GM19043 (cell line): ENCODE measurements around the gene PHF20.
"Not testable (repeated sequence)": the region's sequence is repeated elsewhere in the genome, so short reads cannot be mapped to it uniquely, and the experiment has no call there.

Source experiments
- ATAC-seq: cut with Tn5 transposase; IDR thresholded peaks from one replicate; pipeline ENCODE4 v1.9.1; 2021; ENCODE audit warnings: low read depth; ENCODE audit not compliant: unreplicated experiment

PHF20 gene

DNA sequence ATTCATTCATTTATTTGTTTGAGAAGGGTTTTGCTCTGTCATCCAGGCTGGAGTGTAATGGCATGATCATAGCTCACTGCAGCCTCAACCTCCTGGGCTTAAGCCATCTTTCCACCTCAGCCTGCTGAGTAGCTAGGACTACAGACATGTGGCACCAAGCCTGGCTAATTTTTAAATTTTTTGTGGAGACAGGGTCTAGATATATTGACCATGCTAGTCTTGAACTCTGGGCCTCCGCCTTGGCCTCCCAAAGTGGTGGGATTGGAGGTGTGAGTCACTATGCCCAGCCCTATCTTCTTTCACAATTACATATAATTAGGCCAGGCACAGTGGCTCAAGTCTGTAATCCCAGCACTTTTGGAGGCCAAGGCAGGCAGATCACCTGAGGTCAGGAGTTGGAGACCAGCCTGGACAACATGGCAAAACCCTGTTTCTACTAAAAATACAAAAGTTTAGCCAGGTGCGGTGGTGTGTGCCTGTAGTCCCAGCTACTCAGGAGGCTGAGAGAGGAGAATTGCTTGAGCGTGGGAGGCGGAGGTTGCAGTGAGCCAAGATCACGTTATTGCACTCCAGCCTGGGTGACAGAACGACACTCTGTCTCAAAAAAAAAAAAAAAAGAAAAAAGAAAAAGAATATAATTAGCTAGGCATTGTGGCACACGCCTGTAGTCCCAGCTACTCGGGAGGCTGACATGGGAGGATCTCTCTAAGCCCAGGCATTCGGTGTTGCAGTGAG is 110.8 kb downstream of the PHF20 start:
- not testable (repeated sequence) for ATAC-seq

DNA sequence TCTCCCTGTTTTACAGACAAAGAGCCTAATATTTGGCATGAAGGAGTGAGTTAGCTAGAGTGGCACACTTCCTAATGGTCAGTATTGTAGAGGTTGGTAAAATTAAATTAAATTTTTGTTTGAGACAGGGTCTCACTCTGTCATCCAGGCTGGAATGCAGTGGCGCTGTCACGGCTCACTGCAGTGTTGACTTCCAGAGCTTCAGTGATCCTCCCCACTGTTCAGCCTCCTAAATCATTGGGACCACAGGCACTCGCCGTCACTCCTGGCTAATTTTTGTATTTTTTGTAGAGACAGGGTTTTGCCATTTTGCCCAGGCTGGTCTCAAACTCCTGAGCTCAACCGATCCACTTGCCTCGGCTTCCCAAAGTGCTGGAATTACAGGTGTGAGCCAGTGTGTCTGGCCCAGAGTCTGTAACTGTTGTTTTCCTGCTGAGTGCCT is 111.5 kb downstream of the PHF20 start:
- ATAC-seq, result no peak

DNA sequence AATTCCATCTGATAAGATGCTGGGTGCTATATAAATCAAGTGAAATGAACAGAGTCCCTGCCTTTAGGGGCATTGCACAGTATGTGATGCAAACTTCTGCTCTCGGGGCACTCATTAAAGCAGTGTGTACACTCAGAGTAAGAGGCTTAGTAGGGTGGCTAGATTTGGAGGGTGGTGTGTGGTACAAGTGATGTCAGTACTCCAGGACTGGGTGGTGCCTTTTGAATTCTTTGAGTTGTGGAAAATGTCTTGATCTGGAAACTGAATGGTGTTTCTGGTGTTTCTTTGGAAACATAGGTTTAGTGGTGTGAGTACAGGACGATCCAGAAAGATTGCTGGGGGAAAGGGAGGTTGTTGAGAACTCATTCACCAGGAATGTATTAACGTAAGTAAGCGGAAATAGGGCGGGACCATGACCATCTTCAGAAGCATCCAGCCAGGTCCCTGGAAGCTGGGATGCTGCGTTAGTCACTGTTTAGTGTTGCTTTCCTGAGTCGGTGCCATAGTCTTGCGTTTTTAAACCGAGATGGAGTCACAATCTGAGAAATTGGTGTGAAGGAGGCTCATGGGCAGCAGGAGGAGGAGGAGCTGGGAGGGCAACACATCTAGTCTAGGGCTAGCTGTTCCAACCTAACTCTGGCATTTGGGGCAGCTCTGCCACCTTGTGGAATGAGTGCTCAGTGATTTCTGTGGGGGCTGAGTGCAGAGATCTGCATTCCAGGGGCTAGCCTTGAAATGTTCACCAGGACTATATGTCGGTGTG is 112.1 kb downstream of the PHF20 start:
- no peak for ATAC-seq

DNA sequence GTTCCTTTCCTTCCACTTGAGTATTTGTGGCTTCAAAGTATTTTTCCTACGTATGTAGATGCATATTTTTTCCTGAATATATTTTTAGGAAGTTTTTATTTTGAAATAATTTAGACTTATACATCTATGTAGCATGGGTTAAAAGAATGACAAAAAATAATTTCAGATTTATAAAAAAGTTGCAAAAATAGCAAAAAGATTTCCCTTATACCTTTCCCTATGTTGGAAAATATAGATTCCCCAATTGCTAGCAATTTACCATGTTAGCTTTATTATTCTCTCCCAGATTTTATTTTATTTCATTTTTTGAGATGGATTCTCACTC is 112.7 kb downstream of the PHF20 start:
- no peak for ATAC-seq

DNA sequence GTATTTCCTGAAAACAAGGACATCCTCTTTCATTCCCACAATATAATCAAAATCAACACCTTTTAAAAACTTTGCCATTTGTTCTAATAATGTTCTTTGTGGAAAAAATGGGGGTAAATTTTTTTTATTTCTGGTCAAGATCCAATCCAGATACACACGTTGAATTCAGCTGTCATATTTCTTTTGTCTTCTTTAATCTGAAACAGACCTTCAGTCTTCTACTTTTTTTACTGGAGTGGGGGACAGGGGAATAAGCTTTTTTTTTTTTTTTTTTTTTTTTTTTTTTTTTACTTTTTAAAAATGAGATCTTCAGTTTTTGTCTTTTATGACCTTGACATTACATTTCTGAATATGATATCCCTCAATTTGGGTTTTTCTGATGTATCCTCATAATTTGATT is 113.4 kb downstream of the PHF20 start:
- no peak for ATAC-seq

DNA sequence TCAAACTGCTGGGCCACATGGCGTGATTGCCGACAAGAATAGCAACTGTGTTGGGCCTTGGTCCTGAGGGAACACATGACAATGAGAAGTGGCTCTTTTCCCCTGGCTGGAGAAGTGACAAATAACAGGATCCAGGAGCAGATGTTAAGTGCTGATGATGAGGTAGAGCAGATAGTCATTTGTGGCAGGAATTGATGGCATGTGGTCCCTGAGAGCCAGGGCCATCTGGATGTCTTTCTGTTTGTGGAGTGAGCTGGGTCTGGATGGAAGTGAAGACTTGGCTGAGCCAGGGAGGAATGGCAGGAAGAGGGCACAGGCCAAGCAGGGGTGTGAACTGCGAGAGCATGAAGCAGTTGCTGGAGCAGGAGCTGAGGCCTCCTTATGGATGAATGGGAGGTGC is 114.7 kb downstream of the PHF20 start:
- ATAC-seq, result no peak

DNA sequence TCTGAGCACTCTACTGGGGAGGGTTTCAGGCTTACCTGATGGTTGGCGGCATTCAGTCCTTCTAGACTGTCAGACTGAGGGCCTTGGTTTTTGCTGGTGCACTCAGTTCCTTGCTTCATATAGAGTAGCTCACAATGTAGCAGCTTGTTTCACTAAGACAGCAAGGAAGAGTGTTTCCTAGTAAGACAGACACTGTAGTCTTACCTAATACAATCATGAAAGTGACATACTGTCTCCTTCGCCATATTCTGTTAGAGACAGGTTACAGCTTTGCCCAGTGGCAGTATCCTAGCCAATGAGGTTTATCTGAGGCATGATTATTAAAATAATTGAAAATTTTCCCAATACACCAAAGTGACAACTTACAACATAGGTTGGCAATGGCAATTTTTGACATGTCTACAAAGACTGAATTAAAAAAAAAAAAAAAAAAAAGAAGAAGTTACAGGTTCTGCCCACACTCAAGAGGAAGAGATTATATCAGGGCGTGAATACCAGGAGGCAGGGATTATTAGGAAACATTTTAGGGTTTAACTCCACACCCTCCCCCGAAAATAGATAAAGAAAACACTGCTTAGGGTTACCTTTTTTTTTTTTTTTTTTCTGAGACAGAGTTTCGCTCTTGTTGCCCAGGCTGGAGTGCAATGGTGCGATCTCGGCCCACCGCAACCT is 115.7 kb downstream of the PHF20 start:
- ATAC-seq, result no peak

DNA sequence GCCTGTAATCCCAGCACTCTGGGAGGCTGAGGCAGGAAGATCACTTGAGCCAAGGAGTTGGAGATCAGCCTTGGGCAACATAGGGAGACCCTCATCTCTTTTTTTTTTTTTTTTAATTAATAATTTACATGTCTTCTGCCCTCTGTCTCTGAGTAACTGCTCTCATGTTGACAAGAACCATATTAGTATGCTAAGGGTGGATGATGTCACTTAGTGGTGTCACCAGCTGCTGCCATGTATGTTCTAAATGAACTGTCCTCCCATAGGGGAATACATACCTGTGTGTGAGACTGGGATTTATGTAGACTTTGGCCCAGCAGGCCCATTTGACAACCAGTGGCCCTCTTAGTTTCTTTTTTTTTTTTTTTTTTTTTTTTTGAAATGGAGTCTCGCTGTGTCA is 116.8 kb downstream of the PHF20 start:
- no peak for ATAC-seq

DNA sequence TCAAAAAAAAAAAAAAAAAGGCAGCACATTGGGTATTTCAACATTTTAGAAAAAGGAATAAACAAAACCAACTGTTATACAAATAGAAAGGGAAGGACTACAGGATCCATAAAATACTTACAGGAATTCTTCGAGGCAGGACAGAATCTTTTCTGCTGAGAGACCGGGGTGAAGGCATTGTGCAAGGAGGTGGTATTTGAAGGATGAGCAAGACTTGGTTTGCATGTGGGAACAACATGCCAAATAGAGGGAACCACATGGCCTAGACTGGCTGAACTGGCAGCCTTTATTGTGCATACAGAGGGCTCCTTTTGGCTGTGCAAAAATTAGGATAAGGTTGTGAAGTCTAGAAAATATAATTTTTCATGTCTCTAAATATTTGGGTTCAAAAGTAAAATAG is 119.6 kb downstream of the PHF20 start:
- ATAC-seq, result no peak

DNA sequence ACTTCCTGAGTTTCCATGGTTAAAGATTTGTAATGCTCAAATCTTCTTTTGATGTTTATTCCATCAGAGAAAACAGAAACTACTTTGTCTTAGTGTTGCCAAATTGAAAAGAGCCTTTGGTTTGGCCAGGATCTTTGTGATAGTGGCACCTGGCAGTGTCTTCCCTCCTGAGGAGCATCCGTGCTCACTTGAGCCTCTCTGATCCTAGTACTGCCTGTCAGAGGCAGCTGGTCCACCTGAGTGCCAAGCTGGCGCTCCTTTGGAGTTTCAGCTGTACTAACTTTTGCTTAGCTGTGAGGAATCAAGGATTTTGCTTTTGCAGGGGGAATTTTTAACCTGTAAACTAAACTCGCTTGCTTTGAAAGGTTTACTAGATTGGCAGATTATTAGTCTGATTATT is 121.1 kb downstream of the PHF20 start:
- no peak for ATAC-seq

DNA sequence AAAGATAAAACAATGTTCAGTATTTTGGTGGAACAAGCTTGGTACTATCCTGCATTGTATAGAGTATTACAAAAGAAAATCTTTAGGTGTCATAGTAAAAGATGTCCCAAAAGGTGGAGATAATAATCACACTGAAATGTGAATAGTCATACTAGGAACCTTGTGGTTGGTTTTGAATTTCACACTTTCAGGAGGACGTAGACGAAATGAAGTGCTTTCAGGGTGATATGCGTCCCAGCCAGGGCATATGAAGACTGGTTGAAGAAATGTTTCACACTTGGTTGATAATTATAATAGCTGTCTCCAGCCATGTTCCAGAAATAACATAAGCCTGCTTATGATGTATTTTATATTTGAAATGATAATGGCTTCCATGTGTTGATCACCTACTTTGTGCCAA is 122.1 kb downstream of the PHF20 start:
- ATAC-seq, result no peak

DNA sequence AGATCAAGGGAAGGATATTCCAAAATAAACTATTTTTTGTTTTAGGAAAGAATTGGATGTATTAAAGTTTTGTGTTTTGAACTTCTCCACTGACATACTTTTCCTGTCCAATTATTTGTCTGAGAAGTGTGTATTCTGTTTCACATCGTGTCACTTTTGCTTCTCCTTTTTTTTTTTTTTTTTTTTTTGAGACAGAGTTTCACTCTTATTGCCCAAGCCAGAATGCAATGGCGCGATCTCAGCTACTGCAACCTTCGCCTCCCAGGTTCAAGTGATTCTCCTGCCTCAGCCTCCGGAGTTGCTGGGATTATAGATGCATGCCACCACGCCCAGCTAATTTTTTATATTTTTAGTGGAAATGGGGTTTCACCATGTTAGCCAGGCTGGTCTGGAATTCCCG is 123.7 kb downstream of the PHF20 start:
- ATAC-seq, result not testable (repeated sequence)

DNA sequence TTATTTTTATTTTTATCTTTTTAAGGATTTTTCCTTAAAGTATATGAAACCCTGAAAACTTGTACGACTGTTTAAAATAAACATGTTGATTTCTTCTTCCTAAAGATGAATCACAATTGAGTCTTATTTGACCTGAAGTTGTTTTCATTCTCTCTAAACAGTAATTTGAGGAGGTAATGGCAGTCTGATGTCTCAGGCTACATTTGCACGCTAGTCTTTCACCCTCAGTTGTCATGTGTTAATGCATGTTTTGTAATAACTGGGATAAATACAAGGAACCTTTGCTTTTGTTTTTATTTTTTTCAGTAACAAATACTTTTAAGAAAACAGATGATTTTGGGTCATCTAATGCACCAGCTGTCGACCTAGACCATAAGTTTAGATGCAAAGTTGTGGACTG is 127.2 kb downstream of the PHF20 start:
- ATAC-seq, result no peak

DNA sequence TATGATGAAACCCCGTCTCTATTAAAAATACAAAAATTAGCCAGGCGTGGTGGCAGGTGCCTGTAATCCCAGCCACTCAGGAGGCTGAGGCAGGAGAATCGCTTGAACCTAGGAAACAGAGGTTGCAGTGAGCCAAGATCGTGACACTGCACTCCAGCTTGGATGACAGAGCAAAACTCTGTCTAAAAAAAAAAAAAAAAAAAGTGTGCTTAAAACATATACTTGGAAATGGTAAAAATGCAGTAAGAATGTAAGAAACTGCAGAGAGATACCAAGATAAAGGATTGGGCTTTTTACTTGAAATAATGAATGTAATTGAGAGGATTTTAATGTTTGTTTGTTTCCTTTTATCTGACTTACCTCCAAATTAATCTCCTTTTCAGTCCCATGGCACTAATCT is 129.4 kb downstream of the PHF20 start:
- not testable (repeated sequence) for ATAC-seq

DNA sequence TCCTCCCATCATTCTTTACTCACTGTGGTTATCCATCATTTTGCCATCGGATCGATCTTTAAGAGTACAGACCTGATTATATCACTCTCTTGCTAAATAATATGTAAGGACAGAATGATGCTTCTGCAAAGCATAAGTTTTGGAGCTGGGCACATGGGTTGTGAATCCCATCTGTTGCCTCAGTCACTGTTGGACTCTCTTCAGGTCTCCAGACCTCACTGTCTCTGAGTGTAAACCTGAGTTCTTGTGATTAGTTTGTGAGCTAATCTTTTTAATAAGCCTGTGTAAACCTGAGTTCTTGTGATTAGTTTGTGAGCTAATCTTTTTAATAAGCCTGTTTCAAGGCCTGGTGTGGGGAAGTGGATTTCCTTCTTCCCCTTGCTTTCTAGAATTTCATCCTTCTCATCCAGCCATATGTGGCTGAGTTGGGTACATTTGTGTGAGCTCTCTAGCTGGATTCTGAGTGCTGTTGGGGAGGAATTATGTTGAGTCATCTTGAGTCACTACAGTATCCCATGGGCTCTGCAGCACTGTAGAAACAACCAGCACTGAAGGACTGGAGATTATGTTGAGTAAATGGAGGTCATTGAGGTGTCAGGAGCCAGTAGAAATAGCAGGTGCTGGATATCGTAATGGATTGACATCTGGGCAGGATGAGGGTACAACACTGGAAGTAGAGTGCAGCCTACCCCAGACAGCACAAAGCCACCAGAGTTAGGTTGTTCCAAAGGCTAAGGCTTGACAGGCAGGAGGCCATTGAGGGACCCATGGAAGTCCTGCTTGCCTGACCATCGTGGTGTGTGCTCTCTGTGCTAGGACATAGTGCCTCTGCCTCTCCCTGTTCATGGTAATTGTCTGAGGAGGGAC is 130.1 kb downstream of the PHF20 start:
- no peak for ATAC-seq

DNA sequence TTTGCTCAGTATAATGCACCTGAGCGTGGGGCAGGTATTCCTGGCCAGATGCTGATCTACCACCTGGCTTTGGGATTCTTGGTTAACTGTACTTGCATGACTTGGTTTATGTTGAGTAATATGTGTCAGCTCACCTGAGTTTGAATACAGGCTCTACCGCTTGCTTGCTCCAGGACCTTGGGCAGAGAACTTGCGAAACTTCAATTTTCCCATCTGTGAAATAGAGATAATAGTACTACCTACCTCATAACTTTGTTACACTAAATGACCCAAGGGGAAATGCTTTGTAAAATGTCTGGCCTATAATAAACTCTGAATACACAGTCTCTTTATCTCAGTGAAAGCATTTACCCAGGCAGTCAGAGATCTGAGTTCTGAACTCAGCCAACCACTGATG is 130.7 kb downstream of the PHF20 start:
- ATAC-seq, result no peak

DNA sequence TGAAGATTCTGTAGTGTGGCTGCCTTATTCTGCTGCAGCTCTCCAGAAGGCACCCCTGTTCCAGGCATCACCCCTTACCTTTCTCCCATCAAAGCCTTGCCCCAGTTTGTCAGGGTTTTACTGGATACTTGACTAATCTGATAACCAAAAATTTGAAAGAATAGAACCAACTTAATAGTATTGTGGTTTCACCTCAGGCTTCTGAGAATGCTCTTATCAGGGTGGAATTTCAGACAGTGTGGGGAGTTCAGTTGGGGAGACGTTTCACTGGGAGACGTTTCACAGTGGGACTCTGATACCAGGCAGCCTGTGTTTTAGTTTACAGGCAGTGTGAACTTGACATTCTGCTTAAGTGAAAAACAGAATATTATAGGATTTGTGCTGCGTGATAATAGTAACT is 132.0 kb downstream of the PHF20 start:
- ATAC-seq, result no peak

DNA sequence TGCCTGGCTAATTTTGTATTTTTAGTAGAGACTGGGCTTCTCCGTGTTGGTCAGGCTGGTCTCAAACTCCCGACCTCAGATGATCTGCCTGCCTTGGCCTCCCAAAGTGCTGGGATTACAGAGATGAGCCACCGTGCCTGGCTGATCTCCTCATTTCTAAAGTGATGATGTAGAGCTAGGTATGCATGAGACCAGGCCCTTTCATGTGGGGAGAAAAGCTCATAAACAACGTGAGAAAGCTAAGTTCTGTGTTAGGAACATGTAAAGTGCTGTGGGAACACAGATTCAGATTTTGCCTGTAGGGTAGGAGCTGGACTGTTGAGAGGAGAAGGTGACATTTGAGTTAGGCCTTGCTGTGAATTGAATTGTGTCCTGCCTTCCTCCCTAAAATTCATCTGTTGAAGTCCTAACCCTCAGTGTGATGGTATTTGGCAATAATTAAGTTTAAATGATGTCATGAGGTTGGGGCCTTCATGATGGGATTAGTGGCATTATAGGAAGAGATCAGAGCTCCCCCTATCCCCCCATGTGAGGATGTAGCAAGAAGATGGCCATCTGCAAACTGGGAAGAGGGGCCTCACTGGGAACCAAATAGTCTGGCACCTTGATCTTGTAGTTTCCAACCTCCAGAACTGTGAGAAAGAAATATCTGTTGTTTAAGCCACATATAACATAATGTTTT is 133.3 kb downstream of the PHF20 start:
- no peak for ATAC-seq

DNA sequence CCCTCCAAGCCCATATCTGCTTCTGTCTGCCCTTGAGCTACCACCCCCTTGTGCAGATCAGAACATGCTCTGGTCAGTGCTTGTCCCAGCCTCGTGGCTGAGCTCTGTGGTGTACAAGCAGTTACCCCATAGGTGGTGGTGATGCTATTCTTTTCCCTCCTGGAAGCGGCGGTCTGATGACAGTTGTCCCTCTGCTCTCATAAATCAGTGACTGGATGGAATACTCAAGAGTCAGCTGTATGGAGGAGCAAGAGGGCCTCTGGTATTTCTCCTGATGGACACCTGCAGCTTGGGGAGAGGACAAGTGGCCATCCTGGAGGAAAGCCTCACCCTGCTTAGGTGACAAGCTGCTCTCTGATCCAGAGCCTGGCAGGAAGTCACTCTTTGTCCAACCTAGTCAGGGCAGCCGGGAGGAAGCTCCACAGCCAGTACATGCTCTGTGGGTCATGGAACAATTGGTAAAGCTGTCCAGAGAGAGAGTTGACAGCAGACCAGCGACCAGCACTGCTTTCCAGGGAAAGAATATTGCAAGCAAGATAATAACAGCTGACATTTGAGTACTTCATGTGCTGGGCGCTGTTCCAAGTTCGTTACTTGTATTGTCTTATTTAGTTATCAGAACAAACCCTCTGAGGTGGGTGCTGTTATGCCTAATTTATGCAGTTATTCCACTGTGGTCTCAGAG is 135.3 kb downstream of the PHF20 start:
- ATAC-seq, result no peak

DNA sequence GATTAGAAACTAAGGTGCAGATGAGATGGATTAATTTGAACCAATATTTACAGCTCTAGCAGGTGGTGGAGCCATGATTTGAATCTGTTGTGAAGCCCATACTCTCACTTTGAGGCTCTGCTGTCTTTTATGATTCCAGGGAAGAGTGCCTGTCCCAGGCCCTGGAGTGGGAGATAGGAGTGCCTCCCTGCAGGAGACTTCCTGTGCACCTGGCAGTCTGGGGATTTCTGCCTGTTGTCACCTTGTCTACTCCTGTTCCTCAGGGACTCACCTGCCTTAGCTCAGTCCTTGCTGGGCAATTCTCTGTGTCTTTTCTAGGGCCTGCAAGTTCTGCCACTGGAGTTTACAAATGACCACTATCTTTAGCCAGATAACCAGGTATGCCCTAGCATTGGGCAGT is 136.2 kb downstream of the PHF20 start:
- no peak for ATAC-seq
